Measurements from ENCODE around the gene IQCH. TPM values are rescaled to one million over a fixed set of nuclear protein-coding genes. Genes with fewer than 3 reads are reported as not detected.

IQCH gene
- polyA plus RNA-seq, 1 of the 3 experiments (the other 2 are of a cell fraction), result 0.81 TPM

DNA sequence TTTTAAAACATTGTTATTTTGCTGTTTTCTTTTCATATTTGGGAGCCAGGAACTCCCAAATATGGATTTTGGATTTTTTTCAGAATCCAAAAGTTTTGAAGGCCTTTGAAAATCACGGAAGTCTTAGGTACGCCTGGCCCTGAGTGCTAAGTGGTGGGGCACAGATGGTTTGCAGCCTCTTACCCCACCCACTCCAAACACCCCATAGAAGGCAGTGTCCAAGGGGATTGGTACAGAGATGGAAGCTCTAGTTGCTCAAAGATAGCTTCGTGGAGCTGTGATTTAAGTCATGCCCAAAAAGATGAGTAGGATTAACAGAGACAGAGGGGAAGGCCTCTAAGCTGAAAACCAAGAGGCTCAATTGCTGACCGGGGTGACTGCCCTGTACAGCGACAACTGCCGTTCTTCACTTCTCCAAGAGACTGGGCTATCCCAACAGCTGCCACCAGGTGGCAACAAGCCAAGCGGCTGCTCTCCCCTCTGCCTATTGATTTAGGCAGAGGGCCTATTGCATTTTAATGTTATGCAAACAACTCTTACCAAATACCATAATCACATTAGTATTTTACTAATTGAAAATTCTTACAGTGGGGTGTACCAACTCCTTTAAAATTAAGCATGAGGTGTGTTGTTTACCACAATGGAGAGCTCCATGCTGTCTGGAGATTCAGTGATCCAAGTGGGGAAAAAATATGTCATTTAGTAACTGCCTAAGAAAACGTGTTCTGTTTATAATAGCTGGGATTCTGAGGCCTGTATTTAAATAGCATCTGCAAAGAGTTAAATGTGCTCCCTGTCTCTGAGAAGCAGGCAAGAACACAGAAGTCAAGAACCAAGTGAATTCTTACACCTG lies 202.3 kb downstream of the IQCH start:
- H3K79me2 ChIP-seq (ENCODE audit: insufficient read depth), result no peaks in the 10 kb centered on the region
- 19% methylated on average over 8 of the region's 8 CpGs for WGBS (ENCODE audit: low lambda C conversion rate)
- no peaks in the 10 kb centered on the region for H4K20me1 ChIP-seq (ENCODE audit: insufficient read depth)
- no peaks in the 10 kb centered on the region for H3F3A ChIP-seq (replicated peaks; ENCODE audit: insufficient read depth)
- peak; percentile 77 for DNase-seq
- H3K9ac ChIP-seq, result no peak overlapping the region
- peak overlapping the region; percentile 74; the same call in 1 of the 2 replicates for H2AFZ ChIP-seq (ENCODE audit: low read depth)
- H3K36me3 ChIP-seq (replicated peaks in 1 of 2; ENCODE audit: control insufficient read depth in 1 of 2, insufficient read depth in 2 of 2, low read length in 1 of 2), result no peaks in the 10 kb centered on the region
- H3K9me2 ChIP-seq, result no peaks in the 10 kb centered on the region
- no peak overlapping the region for H3K4me2 ChIP-seq
- H3K27ac ChIP-seq (ENCODE audit: low read depth in 2 of 2, low read length in 1 of 2), result no peak overlapping the region
- H3K27me3 ChIP-seq (ENCODE audit: insufficient read depth), result no peaks in the 10 kb centered on the region
- H3K4me3 ChIP-seq (ENCODE audit: low read depth in 2 of 2, low read length in 1 of 2), result no peak overlapping the region; a peak in 1 of 4 replicates
- peaks cover 0 to 17% of the 10 kb centered on the region in 2 experiments; a peak in 2 of 4 replicates for H3K4me1 ChIP-seq (ENCODE audit: control insufficient read depth in 1 of 2, insufficient read depth in 2 of 2, low read depth in 1 of 2, low read length in 1 of 2)
- ChIA-PET POLR2A (interaction anchor here (1.4 kb wide), 1 partner anchor 65 kb away, joined by 3 read pairs; the partner anchor contains the start of gene C15orf61), CTCF (interaction anchor here (0.6 to 5.6 kb wide), 47 partner anchors 10 to 740 kb away, joined by 3 to 123 read pairs (median 5); partner anchors contain the start of genes RNU6-1 and SKOR1)
- TF ChIP-seq TCF12 (IDR thresholded peaks at IDR 0.05) (no peak), RAD21 (IDR thresholded peaks at IDR 0.05; ENCODE audit: low read length) (peak; percentile 86), YY1 (IDR thresholded peaks at IDR 0.05; ENCODE audit: low read depth) (no peak), NFIC (IDR thresholded peaks at IDR 0.05; ENCODE audit: borderline replicate concordance) (no peak), FOXJ3 (CRISPR knock-in tag; IDR thresholded peaks at IDR 0.05) (no peak), EP300 (IDR thresholded peaks at IDR 0.05; ENCODE audit: borderline replicate concordance in 1 of 2, low read depth in 1 of 2, low read length in 1 of 2) (no peak), RXRA (IDR thresholded peaks at IDR 0.05; ENCODE audit: borderline replicate concordance, low read depth) (no peak), SIN3A (IDR thresholded peaks at IDR 0.05; ENCODE audit: borderline replicate concordance, low read depth, low read length) (no peak), ELF1 (IDR thresholded peaks at IDR 0.05) (no peak), SMC3 (IDR thresholded peaks at IDR 0.05; ENCODE audit: low read depth, low read length) (peak; percentile 98), RCOR1 (IDR thresholded peaks at IDR 0.05; ENCODE audit: low read length) (no peak), RFX5 (IDR thresholded peaks at IDR 0.05; ENCODE audit: low read length) (no peak), GATA2 (CRISPR knock-in tag; IDR thresholded peaks at IDR 0.05) (no peak), GABPA (IDR thresholded peaks at IDR 0.05; ENCODE audit: low read depth) (no peak), NRF1 (IDR thresholded peaks at IDR 0.05; ENCODE audit: low read depth, low read length) (peak; percentile 14; the same call in 1 of the 2 replicates), JUND (IDR thresholded peaks at IDR 0.05) (no peak), TEAD4 (IDR thresholded peaks at IDR 0.05; ENCODE audit: borderline replicate concordance, insufficient read depth) (no peak), POLR2AphosphoS5 (IDR thresholded peaks at IDR 0.05; ENCODE audit: low read depth, low read length) (no peak)
- TF ChIP-seq, protein P1, sequence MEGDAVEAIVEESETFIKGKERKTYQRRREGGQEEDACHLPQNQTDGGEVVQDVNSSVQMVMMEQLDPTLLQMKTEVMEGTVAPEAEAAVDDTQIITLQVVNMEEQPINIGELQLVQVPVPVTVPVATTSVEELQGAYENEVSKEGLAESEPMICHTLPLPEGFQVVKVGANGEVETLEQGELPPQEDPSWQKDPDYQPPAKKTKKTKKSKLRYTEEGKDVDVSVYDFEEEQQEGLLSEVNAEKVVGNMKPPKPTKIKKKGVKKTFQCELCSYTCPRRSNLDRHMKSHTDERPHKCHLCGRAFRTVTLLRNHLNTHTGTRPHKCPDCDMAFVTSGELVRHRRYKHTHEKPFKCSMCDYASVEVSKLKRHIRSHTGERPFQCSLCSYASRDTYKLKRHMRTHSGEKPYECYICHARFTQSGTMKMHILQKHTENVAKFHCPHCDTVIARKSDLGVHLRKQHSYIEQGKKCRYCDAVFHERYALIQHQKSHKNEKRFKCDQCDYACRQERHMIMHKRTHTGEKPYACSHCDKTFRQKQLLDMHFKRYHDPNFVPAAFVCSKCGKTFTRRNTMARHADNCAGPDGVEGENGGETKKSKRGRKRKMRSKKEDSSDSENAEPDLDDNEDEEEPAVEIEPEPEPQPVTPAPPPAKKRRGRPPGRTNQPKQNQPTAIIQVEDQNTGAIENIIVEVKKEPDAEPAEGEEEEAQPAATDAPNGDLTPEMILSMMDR (IDR thresholded peaks at IDR 0.05), result peak; percentile 92
- TF ChIP-seq, protein P2, sequence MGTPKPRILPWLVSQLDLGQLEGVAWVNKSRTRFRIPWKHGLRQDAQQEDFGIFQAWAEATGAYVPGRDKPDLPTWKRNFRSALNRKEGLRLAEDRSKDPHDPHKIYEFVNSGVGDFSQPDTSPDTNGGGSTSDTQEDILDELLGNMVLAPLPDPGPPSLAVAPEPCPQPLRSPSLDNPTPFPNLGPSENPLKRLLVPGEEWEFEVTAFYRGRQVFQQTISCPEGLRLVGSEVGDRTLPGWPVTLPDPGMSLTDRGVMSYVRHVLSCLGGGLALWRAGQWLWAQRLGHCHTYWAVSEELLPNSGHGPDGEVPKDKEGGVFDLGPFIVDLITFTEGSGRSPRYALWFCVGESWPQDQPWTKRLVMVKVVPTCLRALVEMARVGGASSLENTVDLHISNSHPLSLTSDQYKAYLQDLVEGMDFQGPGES (IDR thresholded peaks at IDR 0.05; ENCODE audit: low read depth, low read length), result no peak
- TF ChIP-seq, protein P3, sequence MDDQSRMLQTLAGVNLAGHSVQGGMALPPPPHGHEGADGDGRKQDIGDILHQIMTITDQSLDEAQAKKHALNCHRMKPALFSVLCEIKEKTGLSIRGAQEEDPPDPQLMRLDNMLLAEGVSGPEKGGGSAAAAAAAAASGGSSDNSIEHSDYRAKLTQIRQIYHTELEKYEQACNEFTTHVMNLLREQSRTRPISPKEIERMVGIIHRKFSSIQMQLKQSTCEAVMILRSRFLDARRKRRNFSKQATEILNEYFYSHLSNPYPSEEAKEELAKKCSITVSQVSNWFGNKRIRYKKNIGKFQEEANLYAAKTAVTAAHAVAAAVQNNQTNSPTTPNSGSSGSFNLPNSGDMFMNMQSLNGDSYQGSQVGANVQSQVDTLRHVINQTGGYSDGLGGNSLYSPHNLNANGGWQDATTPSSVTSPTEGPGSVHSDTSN (IDR thresholded peaks at IDR 0.05), result no peak
- no peaks in the 10 kb centered on the region for H3K9me3 ChIP-seq
